C4-2B (cell line): ENCODE results near the gene OPA3.

Source experiments
- CTCF ChIP-seq: fragments of 450-650 bp; conservative IDR thresholded peaks from 2 replicates; pipeline ENCODE4 v1.5.1; 2017; ENCODE audit warnings: mild to moderate bottlenecking
- ZFX ChIP-seq: fragments of 450-650 bp; IDR thresholded peaks from 2 replicates; pipeline ENCODE4 v1.6.1; 2017

- TF ChIP-seq CTCF (no peak), ZFX (no peak)
Measured at GRCh38 chr19:45508861-45509691, 75.5 kb downstream of the OPA3 start.
